ENCODE data around the gene VPS39.

Gene VPS39

GRCh38 chr15:42143356-42143755 is 64.7 kb downstream of the VPS39 start:
- DNase-seq: no peak

- no peak for DNase-seq
These were observed 66.1 kb downstream of the VPS39 start for GRCh38 chr15:42141795-42142667.

GRCh38 chr15:42141246-42141645 is 66.9 kb downstream of the VPS39 start:
- DNase-seq: no peak

GRCh38 chr15:42140383-42141070 is 67.6 kb downstream of the VPS39 start:
- no peak for DNase-seq

GRCh38 chr15:42139596-42139995 is 68.5 kb downstream of the VPS39 start:
- no peak for DNase-seq

- DNase-seq: no peak
These were observed 69.1 kb downstream of the VPS39 start for GRCh38 chr15:42138968-42139386.

GRCh38 chr15:42138411-42138810 is 69.7 kb downstream of the VPS39 start:
- DNase-seq: no peak

GRCh38 chr15:42137461-42138261 is 70.4 kb downstream of the VPS39 start:
- no peak for DNase-seq

GRCh38 chr15:42136513-42136912 is 71.6 kb downstream of the VPS39 start:
- no peak for DNase-seq

- DNase-seq: no peak
These were observed 72.8 kb downstream of the VPS39 start for GRCh38 chr15:42135351-42135750.

- DNase-seq: no peak
These were observed 73.4 kb downstream of the VPS39 start for GRCh38 chr15:42134617-42135245.

- peak; percentile 14 to 38 for DNase-seq
These were observed 74.1 kb downstream of the VPS39 start for GRCh38 chr15:42133886-42134502.

- DNase-seq: no peak
These were observed 74.7 kb downstream of the VPS39 start for GRCh38 chr15:42133356-42133755.

GRCh38 chr15:42131826-42132806 is 76.0 kb downstream of the VPS39 start:
- peak; percentile 45 to 54 for DNase-seq

GRCh38 chr15:42131006-42131405 is 77.1 kb downstream of the VPS39 start:
- DNase-seq: no peak

- DNase-seq: no peak
These were observed 77.7 kb downstream of the VPS39 start for GRCh38 chr15:42130246-42130986.

GRCh38 chr15:42129364-42129763 is 78.7 kb downstream of the VPS39 start:
- no peak for DNase-seq

- DNase-seq: no peak
These were observed 79.6 kb downstream of the VPS39 start for GRCh38 chr15:42128476-42128875.

GRCh38 chr15:42123546-42123945 is 84.6 kb downstream of the VPS39 start:
- no peak for DNase-seq

- DNase-seq: no peak
These were observed 86.4 kb downstream of the VPS39 start for GRCh38 chr15:42121682-42122081.

All from NCI-H187 (cell line).